Measurements from ENCODE around the gene RASSF8. TPM values are rescaled to one million over a fixed set of nuclear protein-coding genes. Genes with fewer than 3 reads are reported as not detected.

The RASSF8 gene
- total and polyA plus RNA-seq, 2 of the 8 experiments (the other 6 are each of a cell fraction or from before 2014, with no cell fraction given) = 6.4 to 46.7 TPM

DNA sequence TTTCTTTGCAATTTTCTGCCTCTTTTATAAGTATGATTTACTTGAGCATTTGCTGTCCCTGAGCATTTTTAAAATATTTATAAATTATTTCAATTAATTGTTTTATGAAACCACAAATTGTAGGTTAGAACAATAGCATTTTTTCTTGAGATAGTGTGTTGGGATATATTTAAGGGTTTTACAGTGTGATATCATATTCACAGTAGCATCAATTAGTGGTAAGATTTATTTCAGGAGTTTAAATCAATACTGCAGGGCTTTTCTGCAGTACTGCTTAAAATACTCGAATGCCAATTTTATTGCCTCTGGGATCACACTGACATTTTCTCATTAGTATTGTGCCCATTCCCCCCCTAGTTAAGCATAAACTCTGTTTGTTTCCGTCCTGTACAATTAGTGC, 84.2 kb downstream of the RASSF8 start (continued):
- no peak for TF ChIP-seq TEAD4 (IDR thresholded peaks at IDR 0.05; ENCODE audit: low read depth, low read length)
- TF ChIP-seq, protein P1, sequence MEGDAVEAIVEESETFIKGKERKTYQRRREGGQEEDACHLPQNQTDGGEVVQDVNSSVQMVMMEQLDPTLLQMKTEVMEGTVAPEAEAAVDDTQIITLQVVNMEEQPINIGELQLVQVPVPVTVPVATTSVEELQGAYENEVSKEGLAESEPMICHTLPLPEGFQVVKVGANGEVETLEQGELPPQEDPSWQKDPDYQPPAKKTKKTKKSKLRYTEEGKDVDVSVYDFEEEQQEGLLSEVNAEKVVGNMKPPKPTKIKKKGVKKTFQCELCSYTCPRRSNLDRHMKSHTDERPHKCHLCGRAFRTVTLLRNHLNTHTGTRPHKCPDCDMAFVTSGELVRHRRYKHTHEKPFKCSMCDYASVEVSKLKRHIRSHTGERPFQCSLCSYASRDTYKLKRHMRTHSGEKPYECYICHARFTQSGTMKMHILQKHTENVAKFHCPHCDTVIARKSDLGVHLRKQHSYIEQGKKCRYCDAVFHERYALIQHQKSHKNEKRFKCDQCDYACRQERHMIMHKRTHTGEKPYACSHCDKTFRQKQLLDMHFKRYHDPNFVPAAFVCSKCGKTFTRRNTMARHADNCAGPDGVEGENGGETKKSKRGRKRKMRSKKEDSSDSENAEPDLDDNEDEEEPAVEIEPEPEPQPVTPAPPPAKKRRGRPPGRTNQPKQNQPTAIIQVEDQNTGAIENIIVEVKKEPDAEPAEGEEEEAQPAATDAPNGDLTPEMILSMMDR (IDR thresholded peaks at IDR 0.05; ENCODE audit: control extremely low read depth in 1 of 3, insufficient read depth in 1 of 3, low read depth in 1 of 3, low read length in 3 of 3) = no peak
- no peak for TF ChIP-seq JUND (IDR thresholded peaks at IDR 0.05; ENCODE audit: low read length)
